ENCODE data around the gene MARK4.

The MARK4 gene

GRCh38 chr19:45255611-45256157, 4.6 kb downstream of the MARK4 start (continued):
- TF ChIP-seq TSHZ2 (CRISPR knock-in tag; IDR thresholded peaks at IDR 0.05) (no peak), PATZ1 (CRISPR knock-in tag; IDR thresholded peaks at IDR 0.05; ENCODE audit: borderline replicate concordance) (no peak), BACH2 (CRISPR knock-in tag; IDR thresholded peaks at IDR 0.05; ENCODE audit: borderline replicate concordance) (no peak), TCF4 (CRISPR knock-in tag; IDR thresholded peaks at IDR 0.05; ENCODE audit: borderline replicate concordance) (no peak)

- no peak for ATAC-seq
- TF ChIP-seq SNAI2 (CRISPR knock-in tag; IDR thresholded peaks at IDR 0.05) (no peak), ZFP30 (CRISPR knock-in tag; IDR thresholded peaks at IDR 0.05) (no peak), ZC3H10 (CRISPR knock-in tag; IDR thresholded peaks at IDR 0.05) (no peak), TOX (CRISPR knock-in tag; IDR thresholded peaks at IDR 0.05; ENCODE audit: borderline replicate concordance) (no peak)
These were observed 5.8 kb downstream of the MARK4 start for GRCh38 chr19:45256836-45257235.

- no peak for ATAC-seq
- no peak for TF ChIP-seq CSDC2 (CRISPR knock-in tag; IDR thresholded peaks at IDR 0.05)
These were observed 7.8 kb downstream of the MARK4 start for GRCh38 chr19:45258862-45259261.

GRCh38 chr19:45262570-45262969, 11.5 kb downstream of the MARK4 start:
- TF ChIP-seq TOX (CRISPR knock-in tag; IDR thresholded peaks at IDR 0.05; ENCODE audit: borderline replicate concordance) = no peak
- no peak for TF ChIP-seq ZFP30 (CRISPR knock-in tag; IDR thresholded peaks at IDR 0.05)
- no peak for TF ChIP-seq CSRNP3 (CRISPR knock-in tag; IDR thresholded peaks at IDR 0.05)
- no peak for TF ChIP-seq ZFP3 (CRISPR knock-in tag; IDR thresholded peaks at IDR 0.05)
- TF ChIP-seq ZC3H10 (CRISPR knock-in tag; IDR thresholded peaks at IDR 0.05) = no peak
- TF ChIP-seq ZNF565 (CRISPR knock-in tag; conservative IDR thresholded peaks at IDR 0.05; ENCODE audit: low read depth) = no peak
- TF ChIP-seq BACH2 (CRISPR knock-in tag; IDR thresholded peaks at IDR 0.05; ENCODE audit: borderline replicate concordance) = no peak
- no peak for TF ChIP-seq PPARA (CRISPR knock-in tag; IDR thresholded peaks at IDR 0.05; ENCODE audit: borderline replicate concordance)
- TF ChIP-seq ZNF8 (CRISPR knock-in tag; IDR thresholded peaks at IDR 0.05) = no peak
- TF ChIP-seq ZNF70 (CRISPR knock-in tag; IDR thresholded peaks at IDR 0.05) = no peak
- TF ChIP-seq ESRRG (CRISPR knock-in tag; IDR thresholded peaks at IDR 0.05) = no peak
- no peak for TF ChIP-seq ARNTL (CRISPR knock-in tag; IDR thresholded peaks at IDR 0.05; ENCODE audit: borderline replicate concordance, low read depth)
- TF ChIP-seq GLIS3 (CRISPR knock-in tag; IDR thresholded peaks at IDR 0.05) = no peak
- TF ChIP-seq OSR1 (CRISPR knock-in tag; IDR thresholded peaks at IDR 0.05) = no peak
- TF ChIP-seq PATZ1 (CRISPR knock-in tag; IDR thresholded peaks at IDR 0.05; ENCODE audit: borderline replicate concordance) = no peak
- TF ChIP-seq TCF4 (CRISPR knock-in tag; IDR thresholded peaks at IDR 0.05; ENCODE audit: borderline replicate concordance) = no peak
- TF ChIP-seq POU6F1 (CRISPR knock-in tag; IDR thresholded peaks at IDR 0.05; ENCODE audit: borderline replicate concordance, low read depth) = no peak
- TF ChIP-seq TSHZ2 (CRISPR knock-in tag; IDR thresholded peaks at IDR 0.05) = no peak
- no peak for ATAC-seq
